DOHH2 (cell line): ENCODE data around the gene DLEU7.

ENCODE experiments used
- CTCF ChIP-seq: fragments of 200-600 bp; sonication (generic); IDR thresholded peaks from one replicate; pipeline ENCODE4 v1.5.1; 2014; ENCODE audit warnings: antibody characterized with exemption, mild to moderate bottlenecking, low read depth, low read length; ENCODE audit not compliant: poor library complexity, severe bottlenecking
- EZH2phosphoT487 ChIP-seq: fragments of 200-600 bp; sonication (generic); IDR thresholded peaks from 2 replicates; pipeline ENCODE4 v1.6.1; 2017; ENCODE audit warnings: borderline replicate concordance, mild to moderate bottlenecking, antibody characterized with exemption, low read length, moderate library complexity, mixed read lengths

DNA sequence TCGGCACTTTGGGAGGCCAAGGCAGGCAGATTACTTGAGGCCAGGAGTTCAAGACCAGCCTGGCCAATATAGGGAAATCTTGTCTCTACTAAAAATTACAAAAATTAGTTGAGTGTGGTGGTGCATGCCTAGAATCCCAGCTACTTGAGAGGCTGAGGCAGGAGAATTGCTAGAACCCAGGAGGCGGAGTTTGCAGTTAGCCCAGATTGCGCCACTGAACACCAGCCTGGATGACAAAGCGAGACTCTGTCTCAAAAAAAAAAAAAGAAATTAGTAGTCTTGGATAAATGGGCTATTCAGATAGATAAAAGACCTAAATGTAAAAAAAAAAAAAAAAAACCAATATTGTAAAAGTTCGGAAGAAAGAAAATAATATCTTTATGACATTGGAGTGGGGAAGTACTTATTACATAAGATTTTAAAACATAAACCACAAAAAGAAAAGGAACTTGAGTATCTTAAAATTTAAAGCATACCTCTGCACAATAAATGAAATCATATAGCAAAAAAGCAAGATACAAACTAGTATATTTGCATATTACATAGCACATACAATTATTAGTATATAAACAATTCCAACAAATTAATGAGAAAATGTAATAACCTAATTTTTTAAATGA lies 39.4 kb upstream of the DLEU7 start:
- TF ChIP-seq CTCF (no peak), EZH2phosphoT487 (no peak)
